ENCODE results near the gene ZCCHC14. TPM values are rescaled to one million over a fixed set of nuclear protein-coding genes. Genes with fewer than 3 reads are reported as not detected.

Gene ZCCHC14
- total and polyA plus RNA-seq, 2 of the 13 experiments (the other 11 are each of a cell fraction or from before 2014, with no cell fraction given) = 12.4 to 12.5 TPM

- TF ChIP-seq SP1 (IDR thresholded peaks at IDR 0.05) (no peak), SP1 (CRISPR knock-in tag; IDR thresholded peaks at IDR 0.05) (peak; percentile 68), ZNF83 (CRISPR knock-in tag; IDR thresholded peaks at IDR 0.05; ENCODE audit: borderline replicate concordance) (0 out of 2 replicates have a peak, but pooled peaks have one; percentile 80), FLYWCH1 (CRISPR knock-in tag; IDR thresholded peaks at IDR 0.05) (no peak), TARDBP (CRISPR knock-in tag; IDR thresholded peaks at IDR 0.05) (peak; percentile 67), SOX13 (IDR thresholded peaks at IDR 0.05) (no peak), SOX13 (CRISPR knock-in tag; conservative IDR thresholded peaks at IDR 0.05 in 1 of 2, IDR thresholded peaks at IDR 0.05 in 1 of 2) (peak in 1 of 2 experiments; percentile 69; a peak in 2 of 4 replicates), ZNF800 (CRISPR knock-in tag; IDR thresholded peaks at IDR 0.05) (peak; percentile 54; the same call in 1 of the 2 replicates), MEIS2 (CRISPR knock-in tag; IDR thresholded peaks at IDR 0.05) (peak; percentile 43; the same call in 1 of the 2 replicates), BCL3 (CRISPR knock-in tag; IDR thresholded peaks at IDR 0.05) (no peak), REPIN1 (CRISPR knock-in tag; IDR thresholded peaks at IDR 0.05; ENCODE audit: borderline replicate concordance, low read depth) (peak; percentile 30; the same call in 1 of the 2 replicates), ZBTB25 (CRISPR knock-in tag; IDR thresholded peaks at IDR 0.05) (peak; percentile 74), HNRNPH1 (optimal IDR thresholded peaks at IDR 0.05; ENCODE audit: low read depth, low read length) (peak; percentile 28), PATZ1 (CRISPR knock-in tag; IDR thresholded peaks at IDR 0.05) (peak; percentile 47; the same call in 1 of the 2 replicates), GATAD1 (CRISPR knock-in tag; IDR thresholded peaks at IDR 0.05) (peak; percentile 61; the same call in 1 of the 2 replicates), MEF2D (CRISPR knock-in tag; IDR thresholded peaks at IDR 0.05) (peak; percentile 61; the same call in 1 of the 2 replicates), ZNF776 (CRISPR knock-in tag; IDR thresholded peaks at IDR 0.05) (no peak), MIER2 (CRISPR knock-in tag; IDR thresholded peaks at IDR 0.05) (0 out of 2 replicates have a peak, but pooled peaks have one; percentile 14), YEATS2 (CRISPR knock-in tag; IDR thresholded peaks at IDR 0.05; ENCODE audit: borderline replicate concordance) (peak; percentile 40; the same call in 1 of the 2 replicates), DNMT1 (CRISPR knock-in tag; IDR thresholded peaks at IDR 0.05) (no peak), ZNF501 (CRISPR knock-in tag; IDR thresholded peaks at IDR 0.05) (peak; percentile 70; the same call in 1 of the 2 replicates), ZSCAN9 (CRISPR knock-in tag; IDR thresholded peaks at IDR 0.05; ENCODE audit: borderline replicate concordance) (peak; percentile 87)
These were observed 31.3 kb downstream of the ZCCHC14 start (continued) for GRCh38 chr16:87461466-87461991.

All from HepG2 (cell line).